CD4-positive, alpha-beta memory T cell (primary cell): ENCODE measurements around the gene MYH7. TPM values are rescaled to one million over a fixed set of nuclear protein-coding genes. Genes with fewer than 3 reads are reported as not detected.

ENCODE experiments used
- CTCF ChIA-PET: fragments of 350-600 bp; sonication (Branson Sonifier 250); formaldehyde crosslinking; loops from one replicate; lab custom pipeline; 2021; ENCODE audit warnings: inconsistent platforms; ENCODE audit not compliant: partially characterized antibody; lab: Charles Lee
- POLR2A ChIA-PET: fragments of 350-600 bp; sonication (Branson Sonifier 250); formaldehyde crosslinking; loops from one replicate; lab custom pipeline; 2021; ENCODE audit not compliant: partially characterized antibody; lab: Charles Lee
- DNase-seq, 5 donors: peaks; one replicate each; pipeline versions ENCODE4 v3.0.0 to v3.0.0-alpha.2; 2020 to 2022; ENCODE audit warnings: mixed read lengths in 1 of 5
- H3K27ac ChIP-seq: one replicate; pipeline ENCODE4 v1.7.0; 2013; ENCODE audit warnings: low read depth, low read length
- H3K27me3 ChIP-seq: 2 replicates; pipeline ENCODE4 v1.7.0; 2013; ENCODE audit warnings: mild to moderate bottlenecking, low read length, moderate library complexity; ENCODE audit not compliant: insufficient read depth
- H3K36me3 ChIP-seq: 2 replicates; pipeline ENCODE4 v1.7.0; 2013; ENCODE audit warnings: mild to moderate bottlenecking, low read length, moderate library complexity; ENCODE audit not compliant: insufficient read depth
- H3K4me1 ChIP-seq: 2 replicates; pipeline ENCODE4 v1.7.0; 2013; ENCODE audit warnings: mild to moderate bottlenecking, low read length, moderate library complexity; ENCODE audit not compliant: insufficient read depth
- H3K4me3 ChIP-seq, 2 donors: one replicate each; pipeline ENCODE4 v1.7.0; 2013; ENCODE audit warnings: low read length in 2 of 2, mild to moderate bottlenecking in 1 of 2
- H3K9me3 ChIP-seq, 2 donors: one replicate each; pipeline ENCODE4 v1.7.0; 2013; ENCODE audit warnings: low read length in 2 of 2, control low read depth in 1 of 2; ENCODE audit not compliant: control insufficient read depth in 1 of 2
- H3K27ac Mint-ChIP-seq, 7 donors: one replicate each; pipeline ENCODE4 v1.8.0; 2020 to 2021; ENCODE audit warnings: mixed read lengths in 7 of 7, mild to moderate bottlenecking in 6 of 7, inconsistent platforms in 3 of 7, moderate library complexity in 3 of 7
- H3K27me3 Mint-ChIP-seq, 2 donors: one replicate each; pipeline ENCODE4 v1.8.0; 2020 to 2021; ENCODE audit warnings: mixed read lengths in 2 of 2
- H3K36me3 Mint-ChIP-seq, 2 donors: one replicate each; pipeline ENCODE4 v1.8.0; 2020 to 2021; ENCODE audit warnings: mixed read lengths in 2 of 2, inconsistent platforms in 1 of 2, mild to moderate bottlenecking in 1 of 2
- H3K4me1 Mint-ChIP-seq, 4 donors: one replicate each; pipeline ENCODE4 v1.8.0; 2020 to 2021; ENCODE audit warnings: mixed read lengths in 4 of 4, mild to moderate bottlenecking in 1 of 4
- H3K4me3 Mint-ChIP-seq, 8 donors: one replicate each; pipeline ENCODE4 v1.8.0; 2020 to 2021; ENCODE audit warnings: mixed read lengths in 8 of 8, mild to moderate bottlenecking in 7 of 8, moderate library complexity in 6 of 8, inconsistent platforms in 3 of 8
- H3K9me3 Mint-ChIP-seq, 8 donors: one replicate each; pipeline ENCODE4 v1.8.0; 2020 to 2021; ENCODE audit warnings: mixed read lengths in 8 of 8, mild to moderate bottlenecking in 5 of 8, inconsistent platforms in 3 of 8, moderate library complexity in 1 of 8
- intact Hi-C: fragments of 100-400 bp; cut with micrococcal nuclease; formaldehyde crosslinking; loops from one replicate; pipeline ENCODE4 v1.15.1; 2023
- microRNA-seq: library from miRNA; unstranded; fragments of <30 nt; microRNA quantifications from one replicate; pipeline ENCODE4 v1.2.0, GENCODE V29; 2021; ENCODE audit warnings: borderline replicate concordance, borderline number of aligned reads, borderline microRNAs expressed, mixed read lengths
- polyA plus RNA-seq, 2 donors: library from polyadenylated mRNA; unstranded; fragments of 300-500 nt; fragmentation: Illumina TruSeq; gene quantifications; one replicate each; pipeline ENCODE4 v1.2.3, GENCODE V29; 2021
- total RNA-seq, 2 experiments: library from RNA; stranded (reverse); gene quantifications; one replicate each; pipeline ENCODE4 v1.2.3, GENCODE V29; 2021

MYH7 gene
- total and polyA plus RNA-seq, 4 experiments from 2014 or later: not detected

DNA sequence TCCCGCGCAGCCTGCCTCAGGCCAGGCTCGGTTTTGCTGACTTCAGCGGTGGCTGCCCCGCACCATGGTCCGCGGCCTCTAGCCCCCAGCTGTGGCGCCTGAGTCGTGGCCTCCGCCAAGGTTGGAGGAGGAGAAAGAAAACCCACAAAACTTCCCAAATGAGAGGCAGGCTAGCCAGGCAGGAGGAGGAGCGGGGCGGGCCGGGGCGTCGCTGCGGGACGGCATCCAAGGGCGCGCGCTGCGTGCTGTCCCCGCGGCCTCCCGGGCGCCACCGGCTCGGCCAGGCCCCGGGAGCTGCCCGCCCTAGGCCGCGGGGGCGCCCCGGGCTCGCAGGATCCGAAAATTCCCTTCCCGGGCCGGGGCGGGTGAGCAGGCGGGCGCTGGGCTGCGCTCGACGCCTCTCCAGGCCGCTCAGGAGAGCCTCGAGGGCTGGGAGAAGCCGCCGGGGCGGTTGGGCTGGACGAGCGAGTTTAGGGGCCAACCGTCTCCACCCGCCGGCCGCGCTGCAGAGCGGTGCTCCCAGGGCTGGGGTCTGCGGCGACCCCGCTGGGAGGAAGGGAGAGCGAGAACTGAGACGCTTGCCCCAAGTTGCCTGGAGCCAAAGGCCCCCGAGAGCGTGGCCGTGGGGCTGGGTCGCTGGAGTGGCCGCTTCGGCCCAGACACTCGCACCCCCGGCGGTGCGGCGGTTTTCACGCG lies 70.3 kb downstream of the MYH7 start, which contains the start of gene EFS:
Gene EFS (minus strand): TSS at position 137 of the 696 bp plus-strand sequence. CDS start 147 bp downstream, outside the sequence.
- Histone ChIP-seq H3K9me3 (no peaks in the 10 kb centered on the region), H3K4me3 (no peak within 1 kb of the TSS), H3K4me1 (no peaks in the 10 kb centered on the region), H3K27me3 (peaks cover 6% of the 10 kb centered on the region), H3K27ac (no peak within 1 kb of the TSS), H3K36me3 (no peaks in the 10 kb centered on the region)
- ChIA-PET CTCF (no interaction called here), POLR2A (no interaction called here)
- Mint-ChIP-seq H3K36me3 (no peaks in the 10 kb centered on the region), H3K27me3 (peaks cover 24 to 31% of the 10 kb centered on the region in 2 donors), H3K4me1 (peaks cover 0 to 2% (median 0%) of the 10 kb centered on the region in 4 donors), H3K9me3 (no peaks in the 10 kb centered on the region), H3K27ac (peak within 1 kb of the TSS in 3 of 7 donors; percentile 37 to 73 (median 50)), H3K4me3 (peak within 1 kb of the TSS in 1 of 8 donors; percentile 46)
- intact Hi-C loops: no loop called here
- no peak for DNase-seq

DNA sequence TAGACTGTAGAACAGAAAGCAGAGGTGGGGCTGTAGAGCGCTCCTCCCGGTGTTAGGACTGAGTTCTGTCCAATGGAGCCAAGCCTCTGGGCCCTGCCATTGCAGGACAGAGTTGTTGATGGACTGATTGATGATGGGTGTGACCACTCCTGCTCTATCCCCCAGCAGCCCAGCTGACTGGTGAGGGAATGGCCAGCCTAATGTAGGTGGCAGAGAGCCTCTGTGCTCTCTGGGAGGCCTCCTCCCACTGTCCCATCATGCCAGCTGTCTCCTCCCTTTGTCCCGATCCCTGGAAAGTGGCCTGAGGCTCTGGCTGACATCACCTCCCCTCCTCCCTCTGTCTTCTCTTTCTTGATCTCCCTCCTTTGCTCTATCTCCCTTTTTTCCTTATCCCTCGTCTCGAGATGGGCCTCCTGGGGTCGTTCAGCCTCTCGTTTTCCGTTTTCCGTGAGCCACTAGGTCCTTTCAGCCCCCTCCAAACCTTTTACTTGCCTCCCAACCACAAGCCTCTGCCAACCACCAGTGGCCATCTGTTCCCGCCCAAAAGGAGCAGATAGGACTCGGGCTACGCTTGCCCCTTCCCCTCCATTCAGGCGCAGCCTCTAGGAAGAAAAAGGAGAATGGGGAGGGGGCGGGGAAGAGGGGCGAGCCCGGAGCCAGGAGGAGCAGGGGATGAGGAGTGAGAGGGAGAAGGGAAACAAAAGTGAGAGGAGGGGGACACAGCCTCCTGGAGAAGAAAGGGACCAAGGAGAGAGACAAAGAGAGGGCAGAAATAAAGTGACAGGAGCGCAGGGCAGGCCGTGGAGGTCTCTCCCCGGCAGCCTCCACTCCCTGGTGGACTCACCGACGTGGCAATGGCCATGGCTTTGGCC lies 71.1 kb downstream of the MYH7 start:
- Mint-ChIP-seq H3K27ac (peak overlapping the region in 3 of 7 donors; percentile 37 to 73 (median 50)), H3K36me3 (no peaks in the 10 kb centered on the region), H3K4me3 (peak overlapping the region in 1 of 8 donors; percentile 46), H3K9me3 (no peaks in the 10 kb centered on the region), H3K4me1 (peaks cover 0 to 2% (median 0%) of the 10 kb centered on the region in 4 donors), H3K27me3 (peaks cover 24 to 31% of the 10 kb centered on the region in 2 donors)
- ChIA-PET CTCF (interaction anchor here (2.5 kb wide), 1 partner anchor 16 kb away, joined by 9 read pairs; no protein-coding TSS in a partner anchor), POLR2A (no interaction called here)
- Histone ChIP-seq H3K9me3 (no peaks in the 10 kb centered on the region), H3K36me3 (no peaks in the 10 kb centered on the region), H3K4me3 (no peak overlapping the region), H3K4me1 (no peaks in the 10 kb centered on the region), H3K27ac (no peak overlapping the region), H3K27me3 (peaks cover 6% of the 10 kb centered on the region)
- DNase-seq: no peak
- intact Hi-C loops: no loop called here

Small RNA genes lying within 50 kb of the gene (microRNA-seq; reads per million reads assigned to microRNA genes)
- gene MIR208A: not detected
- gene MIR208B: not detected

Other genes starting within 250 kb of the MYH7 start
- not detected for gene RNF212B, start 197.7 kb downstream of the MYH7 start, total RNA-seq
- not detected for gene RNF212B, start 197.7 kb downstream of the MYH7 start, polyA plus RNA-seq
- 10 to 100 TPM; 21.0 to 21.7 TPM for gene HOMEZ, start 149.5 kb downstream of the MYH7 start, total RNA-seq
- gene HOMEZ, start 149.5 kb downstream of the MYH7 start, polyA plus RNA-seq: 1 to 10 TPM; 1.5 to 5.7 TPM
- gene PPP1R3E, start 132.8 kb downstream of the MYH7 start, total RNA-seq: 10 to 100 TPM; 82.3 to 87.3 TPM
- gene PPP1R3E, start 132.8 kb downstream of the MYH7 start, polyA plus RNA-seq: 1 to 10 TPM; 1.3 to 2.9 TPM
- 1 to 10 TPM; 2.0 to 3.6 TPM for gene BCL2L2, start 128.8 kb downstream of the MYH7 start, total RNA-seq
- gene BCL2L2, start 128.8 kb downstream of the MYH7 start, polyA plus RNA-seq: not detected
- 100 to 1,000 TPM; 194 to 196 TPM for gene PABPN1, start 114.2 kb downstream of the MYH7 start, total RNA-seq
- gene PABPN1, start 114.2 kb downstream of the MYH7 start, polyA plus RNA-seq: 100 to 1,000 TPM in 1 of 2 donors, 10 to 100 TPM in 1; 91.7 to 125 TPM
- gene SLC22A17, start 82.8 kb downstream of the MYH7 start, total RNA-seq: 10 to 100 TPM; 19.8 to 21.1 TPM
- gene SLC22A17, start 82.8 kb downstream of the MYH7 start, polyA plus RNA-seq: 1 to 10 TPM; 2.9 to 3.9 TPM
- gene EFS, start 70.5 kb downstream of the MYH7 start, total RNA-seq: not detected
- not detected for gene EFS, start 70.5 kb downstream of the MYH7 start, polyA plus RNA-seq
- gene IL25, start 62.9 kb downstream of the MYH7 start, total RNA-seq: not detected
- not detected for gene IL25, start 62.9 kb downstream of the MYH7 start, polyA plus RNA-seq
- not detected for gene CMTM5, start 58.6 kb downstream of the MYH7 start, total RNA-seq
- not detected for gene CMTM5, start 58.6 kb downstream of the MYH7 start, polyA plus RNA-seq
- gene MYH6, start 27.4 kb downstream of the MYH7 start, total RNA-seq: not detected
- gene MYH6, start 27.4 kb downstream of the MYH7 start, polyA plus RNA-seq: not detected
- 10 to 100 TPM; 60.7 to 63.5 TPM for gene NGDN, start 34.0 kb upstream of the MYH7 start, total RNA-seq
- gene NGDN, start 34.0 kb upstream of the MYH7 start, polyA plus RNA-seq: 10 to 100 TPM; 61.0 to 95.1 TPM
- gene ZFHX2, start 116.1 kb upstream of the MYH7 start, total RNA-seq: under 1 TPM; 0.35 to 0.36 TPM
- gene ZFHX2, start 116.1 kb upstream of the MYH7 start, polyA plus RNA-seq: not detected
- gene THTPA, start 120.6 kb upstream of the MYH7 start, total RNA-seq: 10 to 100 TPM; 25.6 to 26.2 TPM
- 10 to 100 TPM; 10.9 to 15.5 TPM for gene THTPA, start 120.6 kb upstream of the MYH7 start, polyA plus RNA-seq
- 100 to 1,000 TPM; 492 to 498 TPM for gene AP1G2, start 132.1 kb upstream of the MYH7 start, total RNA-seq
- gene AP1G2, start 132.1 kb upstream of the MYH7 start, polyA plus RNA-seq: 100 to 1,000 TPM in 1 of 2 donors, 10 to 100 TPM in 1; 65.7 to 108 TPM
- not detected for gene JPH4, start 143.1 kb upstream of the MYH7 start, total RNA-seq
- under 1 TPM in 1 of 2 donors, not detected in 1; 0.08 TPM for gene JPH4, start 143.1 kb upstream of the MYH7 start, polyA plus RNA-seq
- gene DHRS2, start 200.7 kb upstream of the MYH7 start, total RNA-seq: not detected
- not detected for gene DHRS2, start 200.7 kb upstream of the MYH7 start, polyA plus RNA-seq